ENCODE data around the gene DUSP1. TPM values are rescaled to one million over a fixed set of nuclear protein-coding genes. Genes with fewer than 3 reads are reported as not detected.

Gene DUSP1
- total and polyA plus RNA-seq, 3 donors from 2014 or later = 86.2 to 172 (median 159) TPM

GRCh38 chr5:172746725-172747124 is 24.3 kb downstream of the DUSP1 start:
- no peak overlapping the region for H3K27ac ChIP-seq
- H3K9me3 ChIP-seq = no peaks in the 10 kb centered on the region
- no peaks in the 10 kb centered on the region for H3K36me3 ChIP-seq (ENCODE audit: low read depth, missing control alignments)
- TF ChIP-seq CTCF (IDR thresholded peaks at IDR 0.05) = no peak
- no peak for TF ChIP-seq POLR2A (IDR thresholded peaks at IDR 0.05)
- no peak overlapping the region for H3K4me3 ChIP-seq
- no peak for DNase-seq
- H3K27me3 ChIP-seq = no peaks in the 10 kb centered on the region
- WGBS, 2 donors = 90 to 95% methylated on average over 3 of the region's 3 CpGs
- intact Hi-C loops (cut with DNase I; ENCODE audit: low total_unique reads) = no loop called here
- peaks cover 21% of the 10 kb centered on the region for H3K4me1 ChIP-seq

GRCh38 chr5:172745838-172746237 is 25.2 kb downstream of the DUSP1 start:
- no peaks in the 10 kb centered on the region for H3K9me3 ChIP-seq
- intact Hi-C loops (cut with DNase I; ENCODE audit: low total_unique reads) = no loop called here
- no peaks in the 10 kb centered on the region for H3K27me3 ChIP-seq
- TF ChIP-seq POLR2A (IDR thresholded peaks at IDR 0.05) = no peak
- TF ChIP-seq CTCF (IDR thresholded peaks at IDR 0.05) = no peak
- H3K36me3 ChIP-seq (ENCODE audit: low read depth, missing control alignments) = no peaks in the 10 kb centered on the region
- no peak overlapping the region for H3K27ac ChIP-seq
- no peak overlapping the region for H3K4me3 ChIP-seq
- no peak for DNase-seq
- 90 to 94% methylated on average over 3 of the region's 3 CpGs for WGBS, 2 donors
- peaks cover 21% of the 10 kb centered on the region for H3K4me1 ChIP-seq

- intact Hi-C loops (cut with DNase I; ENCODE audit: low total_unique reads) = no loop called here
- Histone ChIP-seq H3K27me3 (no peaks in the 10 kb centered on the region), H3K4me1 (peaks cover 20% of the 10 kb centered on the region), H3K27ac (no peak overlapping the region), H3K9me3 (no peaks in the 10 kb centered on the region), H3K4me3 (no peak overlapping the region), H3K36me3 (ENCODE audit: low read depth, missing control alignments) (no peaks in the 10 kb centered on the region)
- no peak for TF ChIP-seq POLR2A (IDR thresholded peaks at IDR 0.05)
- TF ChIP-seq CTCF (IDR thresholded peaks at IDR 0.05) = no peak
- 95 to 97% methylated on average over 8 of the region's 8 CpGs for WGBS, 2 donors
- no peak for DNase-seq
Measured at GRCh38 chr5:172745406-172745805, 25.6 kb downstream of the DUSP1 start.

GRCh38 chr5:172744123-172745104 is 26.6 kb downstream of the DUSP1 start:
- Histone ChIP-seq H3K27me3 (no peaks in the 10 kb centered on the region), H3K4me1 (peaks cover 10% of the 10 kb centered on the region), H3K36me3 (ENCODE audit: low read depth, missing control alignments) (no peaks in the 10 kb centered on the region), H3K27ac (no peak overlapping the region), H3K4me3 (no peak overlapping the region), H3K9me3 (no peaks in the 10 kb centered on the region)
- DNase-seq = no peak
- WGBS, 2 donors = 54 to 60% methylated on average over 11 to 12 of the region's 12 CpGs
- intact Hi-C loops (cut with DNase I; ENCODE audit: low total_unique reads) = no loop called here
- TF ChIP-seq POLR2A (IDR thresholded peaks at IDR 0.05) (no peak), CTCF (IDR thresholded peaks at IDR 0.05) (no peak)

Measured in testis (tissue), 3 donors.